A549 (cell line): ENCODE data around the gene TMEM168. TPM values are rescaled to one million over a fixed set of nuclear protein-coding genes. Genes with fewer than 3 reads are reported as not detected.

Experiments used
- ATAC-seq, 2 experiments: fragments of 200-7000 bp in 1 of 2; fragments of >200 bp in 1 of 2; cut with Nextera tagmentation in 1 of 2; cut with Tn5 transposase in 1 of 2; 3 replicates each; pipeline versions ENCODE4 v1.8.0 to v1.9.1; 2018 to 2020; ENCODE audit warnings: mild to moderate bottlenecking in 1 of 2, moderate library complexity in 1 of 2
- CTCF ChIA-PET: fragments of 300-600 bp; sonication (Branson Sonifier 250); formaldehyde crosslinking; extraction: SDS; loops from one replicate; lab custom pipeline; 2021; ENCODE audit warnings: antibody characterized with exemption, inconsistent platforms; lab: Yijun Ruan, JAX
- POLR2A ChIA-PET: fragments of 350-600 bp; formaldehyde crosslinking; extraction: SDS; loops from one replicate; lab custom pipeline; 2021; ENCODE audit warnings: antibody characterized with exemption, inconsistent platforms; lab: Yijun Ruan, JAX
- DNase-seq, 2 experiments: peaks; one replicate each; pipeline versions ENCODE4 v3.0.0 to v3.0.0-alpha.2; 2011 to 2016; ENCODE audit warnings: low read depth in 1 of 2, low spot score in 1 of 2
- FAIRE-seq: peaks from 2 replicates; lab custom pipeline; 2011; peaks lifted over from hg19 to GRCh38; lab: Jason Lieb, UNC
- H3K27ac ChIP-seq, 2 experiments: fragments of >200 bp; sonication (Bioruptor Twin); formaldehyde crosslinking; 3 replicates each; pipeline ENCODE4 v1.5.1; 2016 to 2017
- H3K4me1 ChIP-seq: fragments of >200 bp; sonication (Bioruptor Twin); formaldehyde crosslinking; 3 replicates; pipeline ENCODE4 v1.6.1; 2016
- H3K4me2 ChIP-seq: fragments of >200 bp; sonication (Bioruptor Twin); formaldehyde crosslinking; 3 replicates; pipeline ENCODE4 v1.6.1; 2016
- H3K4me3 ChIP-seq: fragments of >200 bp; sonication (Bioruptor Twin); formaldehyde crosslinking; 3 replicates; pipeline ENCODE4 v1.5.1; 2016
- H3K9me3 ChIP-seq: fragments of >200 bp; sonication (Bioruptor Twin); formaldehyde crosslinking; 3 replicates; pipeline ENCODE4 v1.6.1; 2016
- ATOH8 ChIP-seq: fragments of 250-450 bp; sonication (Bioruptor Pico); IDR thresholded peaks from 2 replicates; pipeline ENCODE4 v1.5.0; 2020; ENCODE audit warnings: low read depth, mild to moderate bottlenecking, moderate library complexity
- CHD4 ChIP-seq: fragments of 200-600 bp; sonication (generic); IDR thresholded peaks from 2 replicates; pipeline ENCODE4 v1.6.1; 2016; ENCODE audit warnings: antibody characterized with exemption, mild to moderate bottlenecking, borderline replicate concordance
- EHF ChIP-seq: fragments of 250-450 bp; sonication (Bioruptor Pico); IDR thresholded peaks from 2 replicates; pipeline ENCODE4 v1.5.0; 2020; ENCODE audit warnings: mild to moderate bottlenecking
- EP300 ChIP-seq, 2 experiments: fragments of >200 bp; sonication (Bioruptor Twin); formaldehyde crosslinking; IDR thresholded peaks; 2 replicates in 1 of 2; 3 replicates in 1 of 2; pipeline ENCODE4 v1.6.1; 2016 to 2017
- FOSL2 ChIP-seq, 2 experiments: fragments of 450-650 bp in 1 of 2; fragments of >200 bp in 1 of 2; sonication (Bioruptor Twin) in 1 of 2; formaldehyde crosslinking; IDR thresholded peaks; 2 replicates each; pipeline versions ENCODE4 v1.5.0 to v1.6.1; 2016 to 2020; ENCODE audit warnings: mild to moderate bottlenecking in 1 of 2, moderate library complexity in 1 of 2
- HOXA7 ChIP-seq: fragments of 250-450 bp; sonication (Bioruptor Pico); IDR thresholded peaks from 2 replicates; pipeline ENCODE4 v1.5.0; 2020; ENCODE audit warnings: mild to moderate bottlenecking, moderate library complexity
- HOXB13 ChIP-seq: fragments of 250-450 bp; sonication (Bioruptor Pico); IDR thresholded peaks from 2 replicates; pipeline ENCODE4 v1.5.0; 2020; ENCODE audit warnings: low read depth, mild to moderate bottlenecking, moderate library complexity
- JUN ChIP-seq, 2 experiments: fragments of >200 bp; sonication (Bioruptor Twin); formaldehyde crosslinking; IDR thresholded peaks; 2 replicates in 1 of 2; 3 replicates in 1 of 2; pipeline ENCODE4 v1.6.1; 2016 to 2017
- KDM5A ChIP-seq: fragments of 200-600 bp; sonication (generic); IDR thresholded peaks from 2 replicates; pipeline ENCODE4 v1.6.1; 2016; ENCODE audit warnings: antibody characterized with exemption, mild to moderate bottlenecking
- MAFK ChIP-seq: fragments of 450-650 bp; IDR thresholded peaks from 2 replicates; pipeline ENCODE4 v1.6.1; 2014; ENCODE audit not compliant: partially characterized antibody
- NFE2L2 ChIP-seq: fragments of 150-350 bp; conservative IDR thresholded peaks from 2 replicates; pipeline ENCODE4 v1.6.1; 2014; ENCODE audit warnings: low read length
- PHF8 ChIP-seq: fragments of 200-600 bp; sonication (generic); IDR thresholded peaks from 2 replicates; pipeline ENCODE4 v1.6.1; 2016; ENCODE audit warnings: low read depth, mild to moderate bottlenecking, antibody characterized with exemption, moderate library complexity, borderline replicate concordance
- RFX5 ChIP-seq: fragments of 450-650 bp; IDR thresholded peaks from 2 replicates; pipeline ENCODE4 v1.7.1; 2014; ENCODE audit warnings: antibody characterized with exemption, mild to moderate bottlenecking, moderate library complexity
- RNF2 ChIP-seq: fragments of 200-600 bp; sonication (generic); IDR thresholded peaks from 2 replicates; pipeline ENCODE4 v1.6.1; 2016; ENCODE audit warnings: low read depth, mild to moderate bottlenecking, antibody characterized with exemption, moderate library complexity, borderline replicate concordance
- SREBF2 ChIP-seq: fragments of 450-650 bp; IDR thresholded peaks from 2 replicates; pipeline ENCODE4 v1.6.1; 2014; ENCODE audit warnings: mild to moderate bottlenecking, moderate library complexity
- TFCP2L1 ChIP-seq: fragments of 250-450 bp; sonication (Bioruptor Pico); IDR thresholded peaks from 2 replicates; pipeline ENCODE4 v1.5.0; 2021; ENCODE audit warnings: mild to moderate bottlenecking
- ZNF302 ChIP-seq: fragments of 250-450 bp; sonication (Bioruptor Pico); IDR thresholded peaks from 2 replicates; pipeline ENCODE4 v1.9.0; 2021; ENCODE audit warnings: inconsistent platforms, mild to moderate bottlenecking, moderate library complexity
- ZSCAN20 ChIP-seq: fragments of 250-450 bp; sonication (Bioruptor Pico); IDR thresholded peaks from 2 replicates; pipeline ENCODE4 v1.8.0; 2022; ENCODE audit warnings: mild to moderate bottlenecking, moderate library complexity
- WGBS: methylation state at CpG from one replicate; pipeline ENCODE4 v1.1.6; 2017; ENCODE audit errors: missing lambda C conversion rate; 5-methylcytosine and 5-hydroxymethylcytosine counted together
- polyA plus RNA-seq, 4 experiments: library from polyadenylated mRNA; depleted of rRNA in 3 of 4; stranded (reverse); fragments of >200 nt; fragmentation: RNase III in 1 of 4; extraction: RNeasy Plus Mini Kit Qiagen cat#74134 plus additional on column Dnase treatment in 1 of 4; gene quantifications; 2 replicates in 3 of 4; 3 replicates in 1 of 4; pipeline ENCODE4 v1.2.3, GENCODE V29; 2011 to 2017
- TF ChIP-seq, protein P1 (sequence below): fragments of >200 bp; sonication (Bioruptor Twin); formaldehyde crosslinking; IDR thresholded peaks from 3 replicates; pipeline ENCODE4 v1.6.1; 2016

Gene TMEM168
- polyA plus RNA-seq, 2 of the 4 experiments (the other 2 are of a cell fraction), result 11.4 to 40.0 TPM

- FAIRE-seq (no peak), ATAC-seq (peak in 1 of 2 experiments; percentile 45; a peak in 1 of 6 replicates), DNase-seq (no peak)
- Histone ChIP-seq H3K4me1 (peaks cover 12% of the 10 kb centered on the region; the same call in 2 of the 3 replicates), H3K27ac (peak overlapping the region; percentile 90 to 96), H3K9me3 (no peaks in the 10 kb centered on the region), H3K4me3 (peak overlapping the region; percentile 74), H3K4me2 (peak overlapping the region; percentile 83)
- TF ChIP-seq ZNF302 (CRISPR knock-in tag) (no peak), ATOH8 (CRISPR knock-in tag) (no peak), MAFK (no peak), EHF (CRISPR knock-in tag) (no peak), SREBF2 (no peak), RFX5 (no peak), ZSCAN20 (CRISPR knock-in tag) (no peak), CHD4 (no peak), NFE2L2 (no peak), KDM5A (no peak)
- ChIA-PET POLR2A (interaction anchor here (0.6 to 2.1 kb wide), 3 partner anchors 9 to 400 kb away, joined by 4 to 16 read pairs (median 6); no protein-coding TSS in a partner anchor), CTCF (interaction anchor here (1.3 kb wide), 1 partner anchor 307 kb away, joined by 3 read pairs; no protein-coding TSS in a partner anchor)
- 28% methylated on average over 12 of the region's 12 CpGs for WGBS
Observed at GRCh38 chr7:112790586-112791003, 402 bp upstream of the TMEM168 start.

DNA sequence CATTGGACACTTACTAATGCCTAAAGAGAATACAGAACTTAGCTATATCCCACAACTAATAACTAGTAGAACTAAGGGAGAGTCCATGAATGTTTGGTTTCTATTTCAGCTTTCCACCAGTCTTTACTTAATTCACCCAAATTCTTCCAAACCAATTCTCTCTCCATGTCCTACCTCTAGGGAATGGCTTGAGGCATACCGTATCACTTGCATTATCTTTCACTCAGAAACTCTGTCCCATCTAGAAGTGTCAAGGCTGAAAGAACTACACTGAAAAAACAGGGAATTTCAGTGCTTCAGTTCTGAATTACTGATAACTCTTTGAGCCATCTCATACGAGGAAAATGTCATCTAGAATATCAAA lies 758 bp downstream of the TMEM168 start:
- ChIA-PET CTCF (interaction anchor here (1.3 kb wide), 1 partner anchor 309 kb away, joined by 3 read pairs; no protein-coding TSS in a partner anchor), POLR2A (interaction anchor here (0.9 to 2.1 kb wide), 3 partner anchors 10 to 150 kb away, joined by 5 to 16 read pairs (median 6); a partner anchor contains a TSS)
- Histone ChIP-seq H3K4me2 (peak overlapping the region; percentile 83), H3K27ac (peak overlapping the region; percentile 90 to 96), H3K4me1 (peaks cover 12% of the 10 kb centered on the region; the same call in 2 of the 3 replicates), H3K9me3 (no peaks in the 10 kb centered on the region), H3K4me3 (peak overlapping the region; percentile 74)
- DNase-seq (no peak), ATAC-seq (peak; percentile 11 to 14; a peak in 4 of 6 replicates), FAIRE-seq (no peak)
- 7% methylated on average over 2 of the region's 2 CpGs for WGBS
- no peak for TF ChIP-seq FOSL2 (IDR thresholded peaks at IDR 0.05)
- no peak for TF ChIP-seq FOSL2 (CRISPR knock-in tag; IDR thresholded peaks at IDR 0.05)
- TF ChIP-seq ZSCAN20 (CRISPR knock-in tag), result no peak
- no peak for TF ChIP-seq HOXA7 (CRISPR knock-in tag)
- no peak for TF ChIP-seq EP300 (IDR thresholded peaks at IDR 0.05)
- TF ChIP-seq NFE2L2, result no peak
- no peak for TF ChIP-seq HOXB13 (CRISPR knock-in tag)
- TF ChIP-seq, protein P1, sequence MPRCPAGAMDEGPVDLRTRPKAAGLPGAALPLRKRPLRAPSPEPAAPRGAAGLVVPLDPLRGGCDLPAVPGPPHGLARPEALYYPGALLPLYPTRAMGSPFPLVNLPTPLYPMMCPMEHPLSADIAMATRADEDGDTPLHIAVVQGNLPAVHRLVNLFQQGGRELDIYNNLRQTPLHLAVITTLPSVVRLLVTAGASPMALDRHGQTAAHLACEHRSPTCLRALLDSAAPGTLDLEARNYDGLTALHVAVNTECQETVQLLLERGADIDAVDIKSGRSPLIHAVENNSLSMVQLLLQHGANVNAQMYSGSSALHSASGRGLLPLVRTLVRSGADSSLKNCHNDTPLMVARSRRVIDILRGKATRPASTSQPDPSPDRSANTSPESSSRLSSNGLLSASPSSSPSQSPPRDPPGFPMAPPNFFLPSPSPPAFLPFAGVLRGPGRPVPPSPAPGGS, result no peak
- TF ChIP-seq KDM5A, result no peak
- no peak for TF ChIP-seq RNF2

DNA sequence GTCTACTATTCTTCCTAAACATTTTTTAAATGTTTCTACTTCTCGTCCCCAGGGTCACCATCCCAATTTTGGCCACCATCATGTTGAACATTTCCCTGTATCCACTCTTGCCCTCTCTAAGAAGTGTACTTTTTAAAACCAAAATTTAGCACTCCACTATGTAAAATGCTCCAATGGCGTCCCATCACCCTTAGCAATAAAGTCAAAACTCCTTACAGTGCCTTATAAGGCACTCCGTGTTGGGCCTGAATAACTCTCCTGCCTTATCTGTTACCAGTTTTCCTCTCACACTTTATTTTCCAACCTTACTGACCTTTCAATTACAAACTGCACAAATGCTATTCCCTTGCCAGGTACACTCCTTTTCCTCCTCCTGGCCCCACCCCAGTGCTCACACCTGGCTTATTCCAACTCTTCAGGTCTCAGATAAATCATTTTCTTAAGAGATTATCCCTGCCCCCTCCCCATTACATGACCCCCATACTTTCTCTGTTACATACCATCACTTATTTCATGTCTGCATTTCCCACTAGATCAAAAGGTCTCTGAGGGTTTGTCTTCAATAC lies 1.3 kb downstream of the TMEM168 start:
- peak overlapping the region; percentile 74 for H3K4me3 ChIP-seq
- peak overlapping the region in 1 of 2 experiments; percentile 96; a peak in 4 of 6 replicates for H3K27ac ChIP-seq
- H3K4me1 ChIP-seq, result peaks cover 12% of the 10 kb centered on the region; the same call in 2 of the 3 replicates
- no peak for DNase-seq
- ChIA-PET CTCF (no interaction called here), POLR2A (interaction anchor here (1.9 kb wide), 1 partner anchor 10 kb away, joined by 6 read pairs; no protein-coding TSS in a partner anchor)
- 91% methylated on average over 3 of the region's 3 CpGs for WGBS
- no peaks in the 10 kb centered on the region for H3K9me3 ChIP-seq
- FAIRE-seq, result no peak
- ATAC-seq, result no peak
- peak overlapping the region; percentile 83 for H3K4me2 ChIP-seq
- no peak for TF ChIP-seq PHF8
- TF ChIP-seq KDM5A, result no peak
- no peak for TF ChIP-seq TFCP2L1
- no peak for TF ChIP-seq JUN (IDR thresholded peaks at IDR 0.05)
- no peak for TF ChIP-seq ZSCAN20 (CRISPR knock-in tag)
- no peak for TF ChIP-seq HOXA7 (CRISPR knock-in tag)
